H1 (cell line): Measurements from ENCODE around the gene TWSG1.

Experiments
- ATF2 ChIP-seq: IDR thresholded peaks from 2 replicates; pipeline ENCODE4 v1.6.1; 2012; ENCODE audit warnings: low read length, inconsistent platforms
- CTCF ChIP-seq, 3 experiments: IDR thresholded peaks; 1 replicate in 2 of 3; 2 replicates in 1 of 3; pipeline versions ENCODE4 v1.5.1 to v1.6.1; 2011; ENCODE audit warnings: low read length in 3 of 3, mild to moderate bottlenecking in 3 of 3, inconsistent platforms in 2 of 3, low read depth in 1 of 3, moderate library complexity in 1 of 3; ENCODE audit not compliant: insufficient read depth in 1 of 3; ENCODE audit errors: control extremely low read depth in 1 of 3
- EP300 ChIP-seq, 2 experiments: IDR thresholded peaks; 1 replicate in 1 of 2; 2 replicates in 1 of 2; pipeline ENCODE4 v1.6.1; 2011 to 2012; ENCODE audit warnings: low read depth in 2 of 2, low read length in 2 of 2, mild to moderate bottlenecking in 2 of 2, borderline replicate concordance in 1 of 2, inconsistent platforms in 1 of 2, moderate library complexity in 1 of 2
- EZH2 ChIP-seq: fragments of 200-600 bp; sonication (generic); IDR thresholded peaks from 2 replicates; pipeline ENCODE4 v1.7.1; 2012; ENCODE audit warnings: low read depth, mild to moderate bottlenecking, moderate library complexity, low read length, inconsistent platforms; ENCODE audit not compliant: severe bottlenecking
- HDAC2 ChIP-seq, 2 experiments: fragments of 300-600 bp in 1 of 2; sonication (generic) in 1 of 2; IDR thresholded peaks; 2 replicates each; pipeline ENCODE4 v1.6.1; 2011 to 2012; ENCODE audit warnings: low read depth in 2 of 2, low read length in 2 of 2, mild to moderate bottlenecking in 2 of 2, moderate library complexity in 2 of 2, borderline replicate concordance in 1 of 2, inconsistent platforms in 1 of 2
- JUN ChIP-seq: IDR thresholded peaks from 2 replicates; pipeline ENCODE4 v1.6.1; 2011; ENCODE audit warnings: low read depth, mild to moderate bottlenecking, improper control_type of control experiment, low read length
- MAX ChIP-seq: IDR thresholded peaks from 2 replicates; pipeline ENCODE4 v1.6.1; 2012; ENCODE audit warnings: inconsistent platforms
- POLR2A ChIP-seq, 2 experiments: IDR thresholded peaks; 1 replicate in 1 of 2; 2 replicates in 1 of 2; pipeline ENCODE4 v1.6.1; 2011; ENCODE audit warnings: low read depth in 2 of 2, low read length in 2 of 2, mild to moderate bottlenecking in 2 of 2; ENCODE audit errors: control extremely low read depth in 1 of 2
- POLR2AphosphoS5 ChIP-seq: IDR thresholded peaks from 2 replicates; pipeline ENCODE4 v1.6.1; 2011; ENCODE audit warnings: low read depth, low read length
- SAP30 ChIP-seq: fragments of 300-600 bp; sonication (generic); IDR thresholded peaks from 2 replicates; pipeline ENCODE4 v1.7.1; 2012; ENCODE audit warnings: low read length, moderate library complexity, mild to moderate bottlenecking, inconsistent platforms; ENCODE audit not compliant: insufficient read depth, insufficient replicate concordance
- SRF ChIP-seq: IDR thresholded peaks from 2 replicates; pipeline ENCODE4 v1.6.1; 2011; ENCODE audit warnings: mild to moderate bottlenecking, low read depth, low read length, moderate library complexity
- SUZ12 ChIP-seq: fragments of 200-600 bp; sonication (generic); IDR thresholded peaks from 2 replicates; pipeline ENCODE4 v1.6.1; 2012; ENCODE audit warnings: mild to moderate bottlenecking, inconsistent platforms, low read length, moderate library complexity, mixed read lengths
- TCF12 ChIP-seq: IDR thresholded peaks from 2 replicates; pipeline ENCODE4 v1.6.1; 2011; ENCODE audit warnings: low read depth, mild to moderate bottlenecking, low read length
- USF2 ChIP-seq: IDR thresholded peaks from 2 replicates; pipeline ENCODE4 v1.6.1; 2011; ENCODE audit warnings: low read length, improper control_type of control experiment

GRCh38 chr18:9322744-9323143 lies 11.8 kb upstream of the TWSG1 start:
- TF ChIP-seq MAX = no peak
- TF ChIP-seq CTCF (IDR thresholded peaks at IDR 0.05; ENCODE audit: control extremely low read depth in 1 of 3, insufficient read depth in 1 of 3, low read depth in 1 of 3, low read length in 3 of 3) = no peak
- TF ChIP-seq POLR2AphosphoS5 = no peak
- TF ChIP-seq HDAC2 (IDR thresholded peaks at IDR 0.05; ENCODE audit: borderline replicate concordance in 1 of 2, low read depth in 2 of 2, low read length in 2 of 2) = no peak
- TF ChIP-seq EP300 (IDR thresholded peaks at IDR 0.05; ENCODE audit: borderline replicate concordance in 1 of 2, low read depth in 2 of 2, low read length in 2 of 2) = no peak
- TF ChIP-seq SUZ12 = no peak
- no peak for TF ChIP-seq SRF
- no peak for TF ChIP-seq JUN
- TF ChIP-seq EZH2 = no peak
- no peak for TF ChIP-seq ATF2
- no peak for TF ChIP-seq POLR2A (IDR thresholded peaks at IDR 0.05; ENCODE audit: control extremely low read depth in 1 of 2, low read depth in 2 of 2, low read length in 2 of 2)
- no peak for TF ChIP-seq TCF12
- TF ChIP-seq SAP30 = no peak
- TF ChIP-seq USF2 = no peak
